NCI-H510A (cell line): ENCODE data around the gene SLBP.
A peak's percentile ranks its signal among the peaks of the same experiment; 100 is the strongest.
"Not testable (repeated sequence)": the region's sequence is repeated elsewhere in the genome, so short reads cannot be mapped to it uniquely, and the experiment has no call there.

Experiments used
- DNase-seq: peaks from one replicate; lab custom pipeline; 2025; lab: John Stamatoyannopoulos, UW

SLBP gene

DNA sequence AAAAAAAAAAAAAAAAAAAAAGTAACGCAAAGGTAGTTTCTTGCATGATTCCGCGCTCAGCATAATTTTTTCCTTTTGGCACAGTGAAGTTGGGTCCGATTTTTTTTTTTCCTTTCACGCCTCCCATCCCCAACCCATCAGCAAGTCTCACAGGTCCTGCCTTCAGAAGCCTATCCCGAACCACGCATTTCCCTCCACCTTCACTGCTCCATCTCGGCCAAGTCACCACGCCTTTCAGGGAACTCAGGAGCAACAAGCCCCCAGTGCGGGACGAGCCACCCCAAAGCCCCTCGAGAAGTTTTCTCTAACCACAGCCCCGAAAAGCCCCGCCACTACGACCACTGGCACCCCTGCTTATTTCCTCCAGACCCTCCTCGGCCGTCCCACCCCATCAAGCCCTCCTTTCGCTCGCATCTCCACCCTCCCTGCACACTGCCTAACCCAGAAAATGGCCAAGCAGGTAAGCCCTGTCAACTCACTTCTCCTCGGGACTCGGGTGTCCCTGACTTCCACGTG lies 1.0 kb downstream of the SLBP start:
- DNase-seq: no peak

- no peak for DNase-seq
Measured at GRCh38 chr4:1708581-1708980, 3.5 kb downstream of the SLBP start.

DNA sequence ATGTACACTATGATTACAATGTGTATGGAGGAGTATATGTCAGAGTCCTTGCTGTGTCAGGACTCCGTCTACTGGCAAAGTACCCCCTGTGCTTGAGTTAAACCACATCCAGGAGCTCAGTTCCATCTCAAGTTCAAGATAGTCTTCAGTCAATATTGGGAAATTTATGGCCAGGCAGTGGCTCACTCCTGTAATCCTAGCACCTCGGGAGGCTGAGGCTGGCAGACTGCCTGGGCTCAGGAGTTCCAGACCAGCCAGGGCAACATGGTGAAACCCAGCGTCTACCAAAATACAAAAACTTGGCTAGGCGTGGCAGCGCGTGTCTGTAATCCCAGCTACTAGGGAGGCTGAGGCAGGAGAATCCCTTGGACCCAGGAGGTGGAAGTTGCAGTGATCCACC lies 5.8 kb downstream of the SLBP start:
- no peak for DNase-seq

GRCh38 chr4:1705732-1706131 lies 6.4 kb downstream of the SLBP start:
- no peak for DNase-seq

DNA sequence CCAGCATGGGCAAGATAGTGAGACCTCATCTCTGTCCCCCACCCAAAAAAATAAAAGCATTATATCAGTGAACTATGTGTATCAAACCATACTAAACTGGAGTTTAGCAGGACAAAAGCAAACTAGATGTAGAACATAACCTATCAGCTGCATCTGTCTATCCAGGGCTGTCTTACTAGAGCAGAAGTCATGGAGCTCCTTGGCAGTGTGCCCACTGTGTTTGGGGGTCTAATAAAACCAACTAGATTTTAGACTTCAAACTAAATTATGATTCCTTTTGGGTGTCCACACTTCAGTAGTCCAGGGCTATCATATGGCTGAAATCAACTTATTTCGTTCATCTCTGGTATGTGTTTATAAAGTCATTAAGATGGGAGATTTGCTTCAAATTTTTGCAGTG lies 8.3 kb downstream of the SLBP start:
- DNase-seq: no peak

DNA sequence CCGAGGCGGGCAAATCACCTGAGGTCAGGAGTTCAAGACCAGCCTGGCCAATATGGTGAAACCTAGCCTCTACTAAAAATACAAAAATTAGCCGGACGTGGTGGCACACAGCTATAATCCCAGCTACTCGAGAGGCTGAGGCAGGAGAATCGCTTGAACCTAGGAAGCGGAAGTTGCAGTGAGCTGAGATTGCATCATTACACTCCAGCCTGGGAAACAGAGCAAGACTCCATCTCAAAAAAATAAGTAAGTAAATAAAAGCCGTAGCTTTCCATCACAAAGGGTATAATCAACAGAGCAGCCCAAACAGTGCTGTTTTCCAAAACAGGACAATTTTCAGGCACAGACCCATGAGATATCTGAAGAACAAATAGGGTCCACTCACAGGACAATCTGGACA lies 10.4 kb downstream of the SLBP start:
- DNase-seq: not testable (repeated sequence)

DNA sequence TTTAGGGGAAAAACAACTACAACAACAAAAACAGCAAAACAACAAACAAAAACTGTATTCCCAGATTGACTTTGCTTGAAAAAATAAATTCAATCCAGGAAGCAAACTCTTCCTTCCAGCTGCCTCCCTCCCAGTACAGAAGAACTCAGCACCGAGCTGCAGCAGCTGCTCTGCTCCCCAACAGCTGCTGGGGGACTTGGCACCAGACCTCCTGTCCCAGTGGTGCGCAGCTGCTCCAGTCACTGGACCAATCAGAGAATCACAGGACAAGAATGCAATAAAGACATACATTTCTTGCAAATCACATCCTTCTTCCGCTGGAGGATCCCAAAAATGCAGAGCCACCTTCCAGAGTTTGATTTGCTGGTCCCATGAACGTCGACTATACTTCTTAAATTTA lies 16.2 kb downstream of the SLBP start:
- DNase-seq: no peak

GRCh38 chr4:1693131-1693896 lies 18.8 kb downstream of the SLBP start:
- DNase-seq: peak; percentile 53

- no peak for DNase-seq
Measured at GRCh38 chr4:1691737-1692373, 20.3 kb downstream of the SLBP start.

DNA sequence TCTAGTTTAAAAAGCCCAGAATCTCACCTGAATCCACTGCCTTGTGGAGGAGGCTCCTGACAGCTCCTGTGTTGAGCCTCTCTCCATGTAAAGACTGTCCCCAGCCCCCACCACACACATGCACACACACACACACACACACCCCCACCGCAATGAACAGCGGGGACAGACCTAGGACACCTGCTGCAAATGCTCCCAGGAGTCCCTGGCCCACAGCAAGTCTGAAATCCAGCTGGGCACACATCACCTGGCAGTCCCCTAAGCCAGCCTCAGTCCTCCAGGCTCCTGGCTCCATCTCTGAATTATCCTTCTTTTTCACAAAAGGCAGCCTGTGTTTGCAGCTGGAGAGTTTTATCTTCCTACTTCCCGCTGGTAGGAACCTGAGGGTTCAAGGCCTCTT lies 21.4 kb downstream of the SLBP start:
- DNase-seq: no peak

DNA sequence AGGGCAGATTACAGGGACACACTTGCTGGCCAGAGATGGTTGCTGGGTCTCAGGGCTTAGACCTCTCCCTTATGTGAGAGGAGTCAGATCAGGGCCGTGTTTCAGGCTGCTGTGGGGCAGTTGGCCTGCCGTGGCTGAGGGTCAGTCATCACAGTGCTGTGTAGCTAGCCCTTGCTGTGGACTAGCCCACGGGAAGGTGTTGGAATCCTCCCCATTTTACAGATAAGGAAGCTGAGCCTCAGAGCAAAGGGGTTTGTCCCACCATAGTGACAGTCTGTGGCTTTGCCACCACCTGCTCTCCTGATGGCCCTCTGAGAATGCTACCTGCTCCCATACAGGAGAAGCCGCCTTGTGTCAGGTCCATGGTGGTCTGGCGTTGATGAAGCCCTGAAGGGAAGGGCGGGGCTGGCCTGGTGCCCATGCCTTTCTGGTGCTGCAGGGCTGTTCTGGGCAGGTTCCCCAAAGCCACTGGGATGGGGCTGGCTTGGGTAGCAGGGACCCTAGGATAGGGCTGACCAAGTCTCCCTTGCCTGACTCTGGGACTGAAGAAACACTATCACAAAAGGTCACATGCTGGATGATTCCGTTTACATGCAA lies 25.6 kb downstream of the SLBP start:
- no peak for DNase-seq

GRCh38 chr4:1685235-1686150 lies 26.6 kb downstream of the SLBP start:
- DNase-seq: no peak

GRCh38 chr4:1684506-1685234 lies 27.4 kb downstream of the SLBP start:
- no peak for DNase-seq

- DNase-seq: peak; percentile 75
Measured at GRCh38 chr4:1683736-1684505, 28.2 kb downstream of the SLBP start, which contains the start of gene FAM53A. TSS of gene FAM53A (minus strand) at chr4:1684313. CDS start at chr4:1668741, 15,572 bp downstream.

- DNase-seq: no peak
Measured at GRCh38 chr4:1683261-1683735, 28.8 kb downstream of the SLBP start.

DNA sequence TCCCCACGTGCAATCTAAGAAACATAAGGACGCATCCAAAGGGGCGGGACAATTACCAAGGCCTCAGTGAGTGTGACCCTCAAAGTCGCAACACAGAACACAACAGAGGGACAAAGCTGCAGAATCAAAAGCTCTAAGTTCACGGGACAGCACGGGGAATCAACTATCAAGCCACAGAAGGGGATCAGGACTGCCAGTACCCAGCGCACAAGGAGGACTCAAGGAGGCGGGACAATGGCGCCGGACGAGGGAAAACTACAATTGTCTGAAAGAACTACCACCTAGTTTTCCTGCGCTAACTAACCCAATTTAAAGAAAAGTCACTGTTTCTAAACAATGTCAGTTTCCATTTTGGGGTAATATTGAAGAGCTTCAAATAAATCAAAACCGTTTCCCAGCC lies 29.3 kb downstream of the SLBP start:
- no peak for DNase-seq

DNA sequence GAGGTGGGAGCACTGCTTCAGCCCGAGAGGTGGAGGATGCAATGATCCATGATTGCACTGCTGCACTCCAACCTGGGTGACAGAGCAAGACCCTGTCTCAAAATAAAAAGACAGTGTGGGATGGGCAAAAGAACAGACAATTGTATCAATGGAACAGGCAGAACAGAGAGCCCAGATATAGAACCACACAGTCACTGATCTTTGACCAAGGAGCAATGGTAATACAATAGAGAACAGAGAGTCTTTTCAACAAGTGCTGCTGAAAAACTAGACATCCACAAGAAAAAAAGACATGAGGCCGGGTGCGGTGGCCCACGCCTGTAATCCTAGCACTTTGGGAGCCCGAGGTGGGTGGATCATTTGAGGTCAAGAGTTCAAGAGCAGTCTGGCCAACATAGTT lies 33.9 kb downstream of the SLBP start:
- no peak for DNase-seq

- no peak for DNase-seq
Measured at GRCh38 chr4:1676605-1677525, 35.3 kb downstream of the SLBP start.

- DNase-seq: no peak
Measured at GRCh38 chr4:1675802-1676137, 36.3 kb downstream of the SLBP start.
